CD4-positive, alpha-beta T cell treated with Interleukin-2 at 100 ng/mL for 4 hours (primary cell): ENCODE data around the gene NR3C2.

Source experiments
- DNase-seq: peaks from one replicate; pipeline ENCODE4 v3.0.0-alpha.2; 2020; ENCODE audit warnings: low spot score

NR3C2 gene

GRCh38 chr4:148073349-148073748 lies 368.9 kb downstream of the NR3C2 start:
- DNase-seq, result no peak

GRCh38 chr4:148072789-148073188 lies 369.4 kb downstream of the NR3C2 start:
- no peak for DNase-seq

GRCh38 chr4:148071009-148071408 lies 371.2 kb downstream of the NR3C2 start:
- no peak for DNase-seq

- DNase-seq, result no peak
Measured at GRCh38 chr4:148069895-148070178, 372.4 kb downstream of the NR3C2 start.

GRCh38 chr4:148069086-148069894 lies 372.9 kb downstream of the NR3C2 start:
- no peak for DNase-seq

GRCh38 chr4:148068065-148068911 lies 373.9 kb downstream of the NR3C2 start:
- no peak for DNase-seq

GRCh38 chr4:148067301-148067916 lies 374.8 kb downstream of the NR3C2 start:
- DNase-seq, result no peak

- DNase-seq, result no peak
Measured at GRCh38 chr4:148065075-148065474, 377.1 kb downstream of the NR3C2 start.

GRCh38 chr4:148064451-148064850 lies 377.8 kb downstream of the NR3C2 start:
- no peak for DNase-seq

GRCh38 chr4:148062301-148062950 lies 379.8 kb downstream of the NR3C2 start:
- DNase-seq, result no peak

- no peak for DNase-seq
Measured at GRCh38 chr4:148061795-148062194, 380.4 kb downstream of the NR3C2 start.

- DNase-seq, result peak; percentile 19
Measured at GRCh38 chr4:148061141-148061481, 381.1 kb downstream of the NR3C2 start.

- peak; percentile 61 for DNase-seq
Measured at GRCh38 chr4:148060264-148061140, 381.7 kb downstream of the NR3C2 start.

- no peak for DNase-seq
Measured at GRCh38 chr4:148059617-148060180, 382.5 kb downstream of the NR3C2 start.

- no peak for DNase-seq
Measured at GRCh38 chr4:148057984-148058859, 384.0 kb downstream of the NR3C2 start.

- no peak for DNase-seq
Measured at GRCh38 chr4:148057516-148057915, 384.7 kb downstream of the NR3C2 start.

- DNase-seq, result peak; percentile 84
Measured at GRCh38 chr4:148056879-148057278, 385.3 kb downstream of the NR3C2 start.

- DNase-seq, result no peak
Measured at GRCh38 chr4:148055844-148056243, 386.4 kb downstream of the NR3C2 start.

- DNase-seq, result peak; percentile 17
Measured at GRCh38 chr4:148054275-148054674, 387.9 kb downstream of the NR3C2 start.
